Measurements from ENCODE around the gene SMOC2.

DNA sequence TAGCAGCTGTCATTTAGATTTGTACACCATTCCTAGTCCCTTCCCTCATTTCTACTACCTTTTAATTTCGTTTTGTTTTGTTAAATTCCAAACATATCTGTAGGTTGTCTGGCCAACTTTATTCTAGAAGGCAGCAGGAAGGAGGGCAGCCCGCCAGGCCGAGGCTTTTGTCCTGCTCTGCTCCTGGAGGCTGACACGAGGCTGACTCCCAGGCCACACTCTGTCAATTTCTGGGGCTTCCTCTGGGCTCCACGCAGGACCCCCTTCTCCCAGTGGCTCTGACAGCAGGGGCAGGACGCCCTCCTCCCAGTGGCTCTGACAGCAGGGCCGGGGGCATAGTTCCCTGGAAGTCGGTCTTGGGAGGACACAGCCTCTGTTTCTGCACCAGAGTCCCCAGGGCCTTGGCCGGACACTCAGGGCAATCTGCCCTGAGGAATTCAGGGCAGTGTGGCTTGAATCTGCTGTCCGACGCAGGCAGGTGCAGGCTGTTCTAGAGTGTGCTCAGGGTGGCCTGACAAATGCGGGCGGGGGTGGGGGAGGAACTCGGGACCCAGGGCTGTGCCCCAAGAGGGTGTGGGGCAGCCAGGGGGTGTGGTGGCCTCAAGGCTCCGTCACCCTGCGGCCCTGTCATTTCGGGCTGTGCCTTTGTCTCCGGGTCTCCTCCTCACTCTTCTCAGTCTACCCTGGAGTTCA lies 11.8 kb downstream of the SMOC2 start:
- TF ChIP-seq, protein P1, sequence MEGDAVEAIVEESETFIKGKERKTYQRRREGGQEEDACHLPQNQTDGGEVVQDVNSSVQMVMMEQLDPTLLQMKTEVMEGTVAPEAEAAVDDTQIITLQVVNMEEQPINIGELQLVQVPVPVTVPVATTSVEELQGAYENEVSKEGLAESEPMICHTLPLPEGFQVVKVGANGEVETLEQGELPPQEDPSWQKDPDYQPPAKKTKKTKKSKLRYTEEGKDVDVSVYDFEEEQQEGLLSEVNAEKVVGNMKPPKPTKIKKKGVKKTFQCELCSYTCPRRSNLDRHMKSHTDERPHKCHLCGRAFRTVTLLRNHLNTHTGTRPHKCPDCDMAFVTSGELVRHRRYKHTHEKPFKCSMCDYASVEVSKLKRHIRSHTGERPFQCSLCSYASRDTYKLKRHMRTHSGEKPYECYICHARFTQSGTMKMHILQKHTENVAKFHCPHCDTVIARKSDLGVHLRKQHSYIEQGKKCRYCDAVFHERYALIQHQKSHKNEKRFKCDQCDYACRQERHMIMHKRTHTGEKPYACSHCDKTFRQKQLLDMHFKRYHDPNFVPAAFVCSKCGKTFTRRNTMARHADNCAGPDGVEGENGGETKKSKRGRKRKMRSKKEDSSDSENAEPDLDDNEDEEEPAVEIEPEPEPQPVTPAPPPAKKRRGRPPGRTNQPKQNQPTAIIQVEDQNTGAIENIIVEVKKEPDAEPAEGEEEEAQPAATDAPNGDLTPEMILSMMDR (IDR thresholded peaks at IDR 0.05; ENCODE audit: low read depth, low read length) = no peak
- no peak for TF ChIP-seq EZH2phosphoT487 (IDR thresholded peaks at IDR 0.05; ENCODE audit: low read depth)

All from OCI-LY3 (cell line).